ENCODE measurements around the gene AP1G1. TPM values are rescaled to one million over a fixed set of nuclear protein-coding genes. Genes with fewer than 3 reads are reported as not detected.

AP1G1 gene
- total and polyA plus RNA-seq, 10 of the 15 experiments (the other 5 are each of a cell fraction or from before 2014, with no cell fraction given) = 5.9 to 83.7 (median 47.8) TPM

DNA sequence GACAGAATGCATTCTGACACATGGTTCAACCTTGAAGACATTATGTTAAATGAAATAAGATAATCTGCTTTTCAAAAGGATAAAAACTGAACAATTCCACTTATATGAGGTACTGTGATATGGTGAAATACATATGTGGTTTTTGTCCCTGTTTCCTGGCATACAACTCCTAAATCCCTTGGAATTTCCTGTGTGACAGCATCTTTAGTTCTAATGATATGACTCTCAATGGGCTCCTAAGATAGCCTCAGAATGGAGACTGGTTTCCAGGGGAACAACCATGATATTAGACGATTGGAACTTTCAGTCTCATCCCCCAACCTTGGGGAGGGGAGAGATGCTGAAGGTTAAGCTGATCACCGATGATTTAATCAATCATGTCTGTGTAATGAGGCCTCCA, 46.4 kb downstream of the AP1G1 start:
- no peak overlapping the region for H3K27ac ChIP-seq (ENCODE audit: control insufficient read depth, insufficient read depth)
- no peaks in the 10 kb centered on the region for H3K4me1 ChIP-seq (ENCODE audit: control insufficient read depth, insufficient read depth, low read length)
- intact Hi-C loops (cut with micrococcal nuclease; ENCODE audit: unreplicated experiment) = no loop called here
- H3K27me3 ChIP-seq (replicated peaks in 1 of 2; ENCODE audit: control insufficient read depth in 2 of 2, insufficient read depth in 2 of 2, low read length in 1 of 2) = no peaks in the 10 kb centered on the region
- no peak overlapping the region for H3K9ac ChIP-seq (ENCODE audit: control insufficient read depth, insufficient read depth, low read length)
- peaks cover 14 to 23% of the 10 kb centered on the region in 2 experiments for H3K36me3 ChIP-seq (ENCODE audit: control insufficient read depth in 2 of 2, insufficient read depth in 2 of 2, low read length in 1 of 2)
- TF ChIP-seq EZH2 (IDR thresholded peaks at IDR 0.05; ENCODE audit: borderline replicate concordance, control insufficient read depth, low read depth, low read length) = no peak
- TF ChIP-seq NFXL1 (IDR thresholded peaks at IDR 0.05; ENCODE audit: borderline replicate concordance) = no peak
- TF ChIP-seq, protein P1, sequence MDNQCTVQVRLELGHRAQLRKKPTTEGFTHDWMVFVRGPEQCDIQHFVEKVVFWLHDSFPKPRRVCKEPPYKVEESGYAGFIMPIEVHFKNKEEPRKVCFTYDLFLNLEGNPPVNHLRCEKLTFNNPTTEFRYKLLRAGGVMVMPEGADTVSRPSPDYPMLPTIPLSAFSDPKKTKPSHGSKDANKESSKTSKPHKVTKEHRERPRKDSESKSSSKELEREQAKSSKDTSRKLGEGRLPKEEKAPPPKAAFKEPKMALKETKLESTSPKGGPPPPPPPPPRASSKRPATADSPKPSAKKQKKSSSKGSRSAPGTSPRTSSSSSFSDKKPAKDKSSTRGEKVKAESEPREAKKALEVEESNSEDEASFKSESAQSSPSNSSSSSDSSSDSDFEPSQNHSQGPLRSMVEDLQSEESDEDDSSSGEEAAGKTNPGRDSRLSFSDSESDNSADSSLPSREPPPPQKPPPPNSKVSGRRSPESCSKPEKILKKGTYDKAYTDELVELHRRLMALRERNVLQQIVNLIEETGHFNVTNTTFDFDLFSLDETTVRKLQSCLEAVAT (IDR thresholded peaks at IDR 0.05) = no peak
- TF ChIP-seq PML (IDR thresholded peaks at IDR 0.05; ENCODE audit: low read length) = no peak
- TF ChIP-seq, protein P2, sequence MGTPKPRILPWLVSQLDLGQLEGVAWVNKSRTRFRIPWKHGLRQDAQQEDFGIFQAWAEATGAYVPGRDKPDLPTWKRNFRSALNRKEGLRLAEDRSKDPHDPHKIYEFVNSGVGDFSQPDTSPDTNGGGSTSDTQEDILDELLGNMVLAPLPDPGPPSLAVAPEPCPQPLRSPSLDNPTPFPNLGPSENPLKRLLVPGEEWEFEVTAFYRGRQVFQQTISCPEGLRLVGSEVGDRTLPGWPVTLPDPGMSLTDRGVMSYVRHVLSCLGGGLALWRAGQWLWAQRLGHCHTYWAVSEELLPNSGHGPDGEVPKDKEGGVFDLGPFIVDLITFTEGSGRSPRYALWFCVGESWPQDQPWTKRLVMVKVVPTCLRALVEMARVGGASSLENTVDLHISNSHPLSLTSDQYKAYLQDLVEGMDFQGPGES (IDR thresholded peaks at IDR 0.05) = no peak
- no peak for TF ChIP-seq IKZF1 (conservative IDR thresholded peaks at IDR 0.05)
- no peak for TF ChIP-seq MEF2B (IDR thresholded peaks at IDR 0.05; ENCODE audit: partially characterized antibody, poor library complexity, severe bottlenecking)
- TF ChIP-seq POLR2A (IDR thresholded peaks at IDR 0.05; ENCODE audit: low read depth, low read length) = no peak
- TF ChIP-seq, protein P3, sequence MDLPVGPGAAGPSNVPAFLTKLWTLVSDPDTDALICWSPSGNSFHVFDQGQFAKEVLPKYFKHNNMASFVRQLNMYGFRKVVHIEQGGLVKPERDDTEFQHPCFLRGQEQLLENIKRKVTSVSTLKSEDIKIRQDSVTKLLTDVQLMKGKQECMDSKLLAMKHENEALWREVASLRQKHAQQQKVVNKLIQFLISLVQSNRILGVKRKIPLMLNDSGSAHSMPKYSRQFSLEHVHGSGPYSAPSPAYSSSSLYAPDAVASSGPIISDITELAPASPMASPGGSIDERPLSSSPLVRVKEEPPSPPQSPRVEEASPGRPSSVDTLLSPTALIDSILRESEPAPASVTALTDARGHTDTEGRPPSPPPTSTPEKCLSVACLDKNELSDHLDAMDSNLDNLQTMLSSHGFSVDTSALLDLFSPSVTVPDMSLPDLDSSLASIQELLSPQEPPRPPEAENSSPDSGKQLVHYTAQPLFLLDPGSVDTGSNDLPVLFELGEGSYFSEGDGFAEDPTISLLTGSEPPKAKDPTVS (IDR thresholded peaks at IDR 0.05; ENCODE audit: low read depth, low read length) = no peak
- TF ChIP-seq SPI1 (IDR thresholded peaks at IDR 0.05; ENCODE audit: borderline replicate concordance, insufficient read depth, low read depth, low read length) = no peak
- WGBS (ENCODE audit: insufficient coverage, insufficient replicate concordance, low lambda C conversion rate, missing lambda C conversion rate) = 67% methylated on average over 2 of the region's 2 CpGs
- ChIA-PET RAD21 (ENCODE audit: unreplicated experiment) (interaction anchor here (1.0 kb wide), 1 partner anchor 122 kb away, joined by 3 read pairs; the partner anchor contains the start of gene ZNF821), CTCF (no interaction called here), SMC1A (ENCODE audit: uncharacterized antibody, unreplicated experiment) (interaction anchor here (1.0 kb wide), 1 partner anchor 17 kb away, joined by 3 read pairs; no protein-coding TSS in a partner anchor), POLR2A (no interaction called here)
- no peak for FAIRE-seq
- H2AFZ ChIP-seq (ENCODE audit: control insufficient read depth, low read depth, low read length) = no peak overlapping the region
- no peaks in the 10 kb centered on the region for H3K79me2 ChIP-seq (ENCODE audit: control insufficient read depth, insufficient read depth, low read length)
- no peaks in the 10 kb centered on the region for H4K20me1 ChIP-seq (ENCODE audit: control insufficient read depth, insufficient read depth)
- no peak overlapping the region for H3K4me2 ChIP-seq (ENCODE audit: control insufficient read depth, insufficient read depth)
- no TSS peak for BruUV-seq (replicated peaks)
- H3K4me3 ChIP-seq = no peak overlapping the region
- ATAC-seq = no peak
- H3K9me3 ChIP-seq (replicated peaks; ENCODE audit: control insufficient read depth, insufficient read depth, low read length) = no peaks in the 10 kb centered on the region
- in situ Hi-C loops (cut with MboI) = no loop called here
- no peak for DNase-seq (ENCODE audit: low read depth, low spot score)
